ENCODE results near the gene GNAI1.

GNAI1 gene

DNA sequence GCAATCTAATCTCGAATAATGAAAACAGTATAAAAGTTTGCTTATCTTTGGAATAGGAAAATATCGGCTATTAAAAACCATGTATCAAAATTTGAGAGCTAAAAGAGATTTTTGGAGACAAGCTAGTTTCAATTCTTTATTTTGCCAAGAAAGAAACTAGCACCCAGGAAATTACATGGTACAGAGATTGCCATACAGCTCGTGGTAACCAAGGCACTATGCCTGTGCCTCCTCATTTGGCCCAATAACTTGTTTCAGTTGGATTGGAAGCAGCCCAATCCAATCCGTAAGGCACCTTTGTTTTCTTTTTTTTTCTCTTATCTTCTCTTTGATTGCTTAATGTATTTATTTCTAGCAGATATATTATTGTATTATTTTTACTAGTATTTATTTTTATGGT, 55.0 kb downstream of the GNAI1 start:
- TF ChIP-seq, protein P1, sequence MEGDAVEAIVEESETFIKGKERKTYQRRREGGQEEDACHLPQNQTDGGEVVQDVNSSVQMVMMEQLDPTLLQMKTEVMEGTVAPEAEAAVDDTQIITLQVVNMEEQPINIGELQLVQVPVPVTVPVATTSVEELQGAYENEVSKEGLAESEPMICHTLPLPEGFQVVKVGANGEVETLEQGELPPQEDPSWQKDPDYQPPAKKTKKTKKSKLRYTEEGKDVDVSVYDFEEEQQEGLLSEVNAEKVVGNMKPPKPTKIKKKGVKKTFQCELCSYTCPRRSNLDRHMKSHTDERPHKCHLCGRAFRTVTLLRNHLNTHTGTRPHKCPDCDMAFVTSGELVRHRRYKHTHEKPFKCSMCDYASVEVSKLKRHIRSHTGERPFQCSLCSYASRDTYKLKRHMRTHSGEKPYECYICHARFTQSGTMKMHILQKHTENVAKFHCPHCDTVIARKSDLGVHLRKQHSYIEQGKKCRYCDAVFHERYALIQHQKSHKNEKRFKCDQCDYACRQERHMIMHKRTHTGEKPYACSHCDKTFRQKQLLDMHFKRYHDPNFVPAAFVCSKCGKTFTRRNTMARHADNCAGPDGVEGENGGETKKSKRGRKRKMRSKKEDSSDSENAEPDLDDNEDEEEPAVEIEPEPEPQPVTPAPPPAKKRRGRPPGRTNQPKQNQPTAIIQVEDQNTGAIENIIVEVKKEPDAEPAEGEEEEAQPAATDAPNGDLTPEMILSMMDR (conservative IDR thresholded peaks at IDR 0.05; ENCODE audit: low read depth, low read length), result no peak
- H3K4me1 ChIP-seq (ENCODE audit: low read depth, poor library complexity, severe bottlenecking), result no peaks in the 10 kb centered on the region
- no peak overlapping the region for H3K9ac ChIP-seq
- H3K36me3 ChIP-seq (ENCODE audit: insufficient read depth), result no peaks in the 10 kb centered on the region
- H3K27me3 ChIP-seq (ENCODE audit: insufficient read depth, low read depth), result no peaks in the 10 kb centered on the region
- H3K27ac ChIP-seq, result no peak overlapping the region
- H2AFZ ChIP-seq (ENCODE audit: low read depth), result no peak overlapping the region
- H3K79me2 ChIP-seq (ENCODE audit: insufficient read depth, low read depth), result no peaks in the 10 kb centered on the region
- H3K4me3 ChIP-seq (IDR thresholded peaks at IDR 0.05; ENCODE audit: insufficient read depth, low read depth, low read length), result no peak overlapping the region
- H4K20me1 ChIP-seq (ENCODE audit: insufficient read depth), result no peaks in the 10 kb centered on the region
- H3K4me2 ChIP-seq, result no peak overlapping the region

DNA sequence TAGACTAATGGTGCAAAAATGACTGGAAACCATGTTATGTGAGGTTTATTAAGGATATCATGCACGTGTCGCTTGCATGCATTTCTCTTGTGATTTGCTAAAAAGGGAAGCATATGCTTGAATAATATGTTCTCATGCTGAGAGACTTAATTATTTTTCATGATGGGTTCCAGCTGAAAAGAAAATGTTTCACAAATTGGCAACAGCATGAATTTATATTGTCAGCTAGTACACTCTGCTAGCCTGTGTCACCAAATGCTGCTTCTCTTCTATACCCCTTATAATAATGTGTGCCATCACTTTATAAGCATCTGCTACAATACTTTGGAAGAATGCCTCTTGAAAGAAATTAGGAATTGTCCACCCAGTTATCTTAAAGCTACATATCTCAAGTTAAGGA, 63.0 kb downstream of the GNAI1 start:
- no peaks in the 10 kb centered on the region for H4K20me1 ChIP-seq (ENCODE audit: insufficient read depth)
- no peak overlapping the region for H2AFZ ChIP-seq (ENCODE audit: low read depth)
- no peaks in the 10 kb centered on the region for H3K79me2 ChIP-seq (ENCODE audit: insufficient read depth, low read depth)
- no peaks in the 10 kb centered on the region for H3K4me1 ChIP-seq (ENCODE audit: low read depth, poor library complexity, severe bottlenecking)
- H3K36me3 ChIP-seq (ENCODE audit: insufficient read depth), result no peaks in the 10 kb centered on the region
- no peaks in the 10 kb centered on the region for H3K27me3 ChIP-seq (ENCODE audit: insufficient read depth, low read depth)
- H3K4me2 ChIP-seq, result no peak overlapping the region
- no peak overlapping the region for H3K9ac ChIP-seq
- no peak overlapping the region for H3K27ac ChIP-seq
- H3K4me3 ChIP-seq (IDR thresholded peaks at IDR 0.05; ENCODE audit: insufficient read depth, low read depth, low read length), result no peak overlapping the region
- TF ChIP-seq, protein P1 (conservative IDR thresholded peaks at IDR 0.05; ENCODE audit: low read depth, low read length), result no peak

DNA sequence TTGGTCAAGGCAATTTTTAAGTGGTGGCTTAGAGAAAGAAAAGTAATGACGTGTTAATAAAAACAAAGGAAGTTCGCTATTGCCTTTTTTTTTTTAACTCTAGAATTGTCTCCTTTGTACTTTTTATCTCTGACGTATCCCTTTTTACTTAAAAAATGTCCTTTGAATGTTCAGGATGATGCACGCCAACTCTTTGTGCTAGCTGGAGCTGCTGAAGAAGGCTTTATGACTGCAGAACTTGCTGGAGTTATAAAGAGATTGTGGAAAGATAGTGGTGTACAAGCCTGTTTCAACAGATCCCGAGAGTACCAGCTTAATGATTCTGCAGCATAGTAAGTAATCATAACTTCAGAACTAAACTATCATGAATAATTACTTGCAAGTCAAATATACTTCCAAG, 64.4 kb downstream of the GNAI1 start:
- no peaks in the 10 kb centered on the region for H3K79me2 ChIP-seq (ENCODE audit: insufficient read depth, low read depth)
- H3K36me3 ChIP-seq (ENCODE audit: insufficient read depth), result no peaks in the 10 kb centered on the region
- no peak overlapping the region for H3K27ac ChIP-seq
- no peak overlapping the region for H3K9ac ChIP-seq
- H4K20me1 ChIP-seq (ENCODE audit: insufficient read depth), result no peaks in the 10 kb centered on the region
- H3K27me3 ChIP-seq (ENCODE audit: insufficient read depth, low read depth), result no peaks in the 10 kb centered on the region
- H3K4me2 ChIP-seq, result no peak overlapping the region
- H3K4me3 ChIP-seq (IDR thresholded peaks at IDR 0.05; ENCODE audit: insufficient read depth, low read depth, low read length), result no peak overlapping the region
- TF ChIP-seq, protein P1 (conservative IDR thresholded peaks at IDR 0.05; ENCODE audit: low read depth, low read length), result no peak
- no peak overlapping the region for H2AFZ ChIP-seq (ENCODE audit: low read depth)
- no peaks in the 10 kb centered on the region for H3K4me1 ChIP-seq (ENCODE audit: low read depth, poor library complexity, severe bottlenecking)

DNA sequence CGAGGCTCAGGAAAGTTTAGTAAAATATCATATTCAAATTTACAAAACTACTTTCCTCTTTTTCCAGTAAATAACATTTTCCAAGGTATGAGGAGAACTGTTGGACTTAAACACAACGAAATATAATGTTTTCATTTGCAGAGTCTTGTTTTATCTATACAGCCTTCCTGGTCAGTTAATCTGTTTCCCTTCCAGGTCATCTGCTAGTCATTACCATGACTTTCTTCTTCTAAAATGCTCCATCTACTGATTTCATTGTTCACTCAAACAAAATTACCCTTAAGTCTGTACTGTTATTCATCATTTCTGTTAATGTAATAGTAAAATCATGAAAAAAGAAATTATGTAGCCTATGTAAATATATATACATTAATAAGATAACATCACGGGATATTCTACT, 69.8 kb downstream of the GNAI1 start:
- H3K4me2 ChIP-seq, result no peak overlapping the region
- H3K9ac ChIP-seq, result no peak overlapping the region
- H3K27ac ChIP-seq, result no peak overlapping the region
- peaks cover 12% of the 10 kb centered on the region; the same call in 1 of the 2 replicates for H3K27me3 ChIP-seq (ENCODE audit: insufficient read depth, low read depth)
- H4K20me1 ChIP-seq (ENCODE audit: insufficient read depth), result 0 out of 2 replicates have a peak, but pooled peaks cover 3% of the 10 kb centered on the region
- peaks cover 19% of the 10 kb centered on the region for H3K4me1 ChIP-seq (ENCODE audit: low read depth, poor library complexity, severe bottlenecking)
- no peak overlapping the region for H2AFZ ChIP-seq (ENCODE audit: low read depth)
- TF ChIP-seq, protein P1 (conservative IDR thresholded peaks at IDR 0.05; ENCODE audit: low read depth, low read length), result no peak
- H3K36me3 ChIP-seq (ENCODE audit: insufficient read depth), result no peaks in the 10 kb centered on the region
- H3K79me2 ChIP-seq (ENCODE audit: insufficient read depth, low read depth), result no peaks in the 10 kb centered on the region
- no peak overlapping the region for H3K4me3 ChIP-seq (IDR thresholded peaks at IDR 0.05; ENCODE audit: insufficient read depth, low read depth, low read length)
